Effector memory CD8-positive, alpha-beta T cell (primary cell): ENCODE measurements around the gene ADAMTSL2.

Source experiments
- ATAC-seq: fragments of 150-1000 bp; cut with Tn5 transposase; replicated peaks from 2 replicates; pipeline ENCODE4 v1.10.0; 2021; ENCODE audit warnings: mild to moderate bottlenecking, moderate library complexity
- DNase-seq, 3 experiments: peaks; one replicate each; pipeline ENCODE4 v3.0.0; 2021
- H3K27ac Mint-ChIP-seq, 2 donors: one replicate each; pipeline ENCODE4 v1.8.0; 2022; ENCODE audit warnings: mild to moderate bottlenecking in 2 of 2, mixed read lengths in 2 of 2, moderate library complexity in 2 of 2
- H3K27me3 Mint-ChIP-seq, 2 donors: one replicate each; pipeline ENCODE4 v1.8.0; 2022; ENCODE audit warnings: mixed read lengths in 2 of 2
- H3K36me3 Mint-ChIP-seq: one replicate; pipeline ENCODE4 v1.8.0; 2022; ENCODE audit warnings: mild to moderate bottlenecking, moderate library complexity, mixed read lengths; ENCODE audit not compliant: insufficient read depth
- H3K4me1 Mint-ChIP-seq, 2 donors: one replicate each; pipeline ENCODE4 v1.8.0; 2022; ENCODE audit warnings: low read depth in 2 of 2, mixed read lengths in 2 of 2
- H3K4me3 Mint-ChIP-seq, 2 donors: one replicate each; pipeline ENCODE4 v1.8.0; 2022; ENCODE audit warnings: mild to moderate bottlenecking in 2 of 2, mixed read lengths in 2 of 2, moderate library complexity in 2 of 2
- H3K9me3 Mint-ChIP-seq, 2 donors: one replicate each; pipeline ENCODE4 v1.8.0; 2022; ENCODE audit warnings: mixed read lengths in 2 of 2

The ADAMTSL2 gene

DNA sequence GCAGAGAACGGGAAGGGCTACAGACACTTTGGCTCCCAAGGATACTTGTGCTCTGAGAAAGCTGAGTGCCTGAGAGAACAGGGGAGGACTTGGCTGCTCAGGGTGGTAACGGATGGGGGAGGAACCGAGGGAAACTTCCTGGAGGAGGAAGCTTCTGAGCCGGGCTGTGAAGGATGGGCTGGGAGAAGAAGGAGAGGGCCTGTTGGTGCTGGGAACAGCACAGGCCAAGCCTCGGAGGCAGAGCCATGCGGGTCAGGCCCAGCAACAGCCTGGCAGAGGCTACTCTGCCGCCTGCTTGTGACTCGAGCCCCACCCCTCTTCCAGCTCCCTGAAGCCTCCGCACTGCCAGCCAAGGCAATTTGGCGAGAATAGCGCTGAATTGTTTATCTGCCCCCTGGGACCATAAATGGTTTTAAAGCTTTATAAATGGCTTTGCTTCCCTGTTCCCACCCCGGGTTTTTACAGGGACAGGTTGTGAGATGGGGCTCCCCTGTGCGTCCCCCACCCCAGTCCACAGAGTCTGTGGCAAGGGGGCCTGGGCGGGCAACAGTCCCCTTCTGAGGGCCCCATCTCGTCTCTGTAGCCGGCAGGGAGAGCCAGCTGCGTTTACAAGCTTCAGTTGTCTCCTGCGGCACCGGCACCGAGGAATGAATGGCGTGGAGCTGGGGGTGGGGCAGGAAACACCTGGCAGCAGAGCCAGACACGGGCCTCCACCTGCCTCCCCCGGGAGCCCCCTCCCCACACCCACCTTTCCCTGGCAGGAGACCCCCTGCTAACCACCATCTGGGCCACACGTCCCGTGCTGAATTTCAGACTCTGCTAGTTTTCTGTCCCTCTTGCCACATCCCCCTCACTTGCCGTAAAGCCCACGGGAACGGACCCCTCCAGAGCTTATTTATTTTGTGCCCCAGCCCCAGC, 50.3 kb downstream of the ADAMTSL2 start:
- Mint-ChIP-seq H3K36me3 (no peaks in the 10 kb centered on the region), H3K27ac (no peak overlapping the region), H3K4me1 (peaks cover 0 to 7% of the 10 kb centered on the region in 2 donors), H3K9me3 (peaks cover 0 to 8% of the 10 kb centered on the region in 2 donors), H3K4me3 (no peak overlapping the region), H3K27me3 (peaks cover 49 to 66% of the 10 kb centered on the region in 2 donors)
- DNase-seq (no peak), ATAC-seq (no peak)

GRCh38 chr9:133585481-133586351, 51.2 kb downstream of the ADAMTSL2 start:
- Mint-ChIP-seq H3K36me3 (no peaks in the 10 kb centered on the region), H3K9me3 (peaks cover 0 to 8% of the 10 kb centered on the region in 2 donors), H3K27me3 (peaks cover 40 to 57% of the 10 kb centered on the region in 2 donors), H3K4me3 (no peak overlapping the region), H3K4me1 (peaks cover 0 to 7% of the 10 kb centered on the region in 2 donors), H3K27ac (no peak overlapping the region)
- no peak for ATAC-seq
- DNase-seq, result no peak

DNA sequence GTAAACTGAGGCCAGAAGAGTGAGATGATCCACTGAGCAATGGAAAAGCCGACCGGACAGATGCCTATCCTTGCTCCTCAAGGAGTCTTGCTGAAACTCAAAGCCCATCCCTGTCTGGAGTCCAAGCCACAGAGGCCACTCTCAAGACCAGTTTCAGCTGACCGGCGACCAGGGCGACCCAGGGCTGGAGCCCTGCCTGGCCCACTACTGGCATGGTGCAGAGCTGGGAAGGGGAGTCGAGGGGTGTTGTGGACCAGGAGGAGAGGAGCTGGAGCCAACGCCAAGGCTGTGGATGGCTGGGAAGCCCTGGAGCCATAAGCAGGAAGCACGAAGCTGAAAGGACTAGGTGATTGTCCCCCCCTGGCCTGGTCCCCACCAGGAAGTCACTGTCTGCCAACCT, 52.5 kb downstream of the ADAMTSL2 start:
- Mint-ChIP-seq H3K4me1 (peaks cover 0 to 7% of the 10 kb centered on the region in 2 donors), H3K27ac (no peak overlapping the region), H3K9me3 (peaks cover 0 to 8% of the 10 kb centered on the region in 2 donors), H3K4me3 (no peak overlapping the region), H3K36me3 (no peaks in the 10 kb centered on the region), H3K27me3 (peaks cover 30 to 47% of the 10 kb centered on the region in 2 donors)
- DNase-seq (no peak), ATAC-seq (no peak)

DNA sequence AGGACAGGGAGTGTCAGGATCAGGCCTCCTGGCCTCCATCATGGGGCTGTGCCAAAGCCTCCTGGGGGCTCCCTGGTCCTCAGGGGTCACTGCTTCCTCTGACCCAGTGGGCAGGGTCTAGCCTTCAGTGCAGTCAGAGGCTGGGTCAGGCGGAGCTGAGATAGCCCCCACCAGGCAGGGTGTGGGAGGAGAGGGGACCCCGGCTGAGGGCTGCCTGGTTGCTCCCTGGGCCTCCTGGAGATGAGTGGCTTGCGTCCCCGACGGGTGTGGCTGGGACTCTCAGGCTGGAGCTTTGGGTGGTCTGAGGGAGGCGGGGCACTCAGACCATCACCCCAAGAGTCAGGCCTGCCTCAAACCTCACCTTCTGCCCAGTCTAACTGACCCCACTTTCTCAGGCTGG, 53.0 kb downstream of the ADAMTSL2 start:
- peaks cover 0 to 7% of the 10 kb centered on the region in 2 donors for H3K4me1 Mint-ChIP-seq
- peaks cover 0 to 8% of the 10 kb centered on the region in 2 donors for H3K9me3 Mint-ChIP-seq
- no peaks in the 10 kb centered on the region for H3K36me3 Mint-ChIP-seq
- DNase-seq, result no peak
- no peak for ATAC-seq
- no peak overlapping the region for H3K4me3 Mint-ChIP-seq
- H3K27ac Mint-ChIP-seq, result no peak overlapping the region
- H3K27me3 Mint-ChIP-seq, result peaks cover 26 to 47% of the 10 kb centered on the region in 2 donors

- no peak overlapping the region for H3K4me3 Mint-ChIP-seq
- H3K9me3 Mint-ChIP-seq, result peaks cover 0 to 8% of the 10 kb centered on the region in 2 donors
- DNase-seq (peak in 2 of 3 experiments; percentile 12 to 15), ATAC-seq (no peak)
- peaks cover 19 to 44% of the 10 kb centered on the region in 2 donors for H3K27me3 Mint-ChIP-seq
- H3K27ac Mint-ChIP-seq, result no peak overlapping the region
- H3K4me1 Mint-ChIP-seq, result peaks cover 0 to 5% of the 10 kb centered on the region in 2 donors
- H3K36me3 Mint-ChIP-seq, result no peaks in the 10 kb centered on the region
Observed at GRCh38 chr9:133589454-133590227, 55.1 kb downstream of the ADAMTSL2 start.

DNA sequence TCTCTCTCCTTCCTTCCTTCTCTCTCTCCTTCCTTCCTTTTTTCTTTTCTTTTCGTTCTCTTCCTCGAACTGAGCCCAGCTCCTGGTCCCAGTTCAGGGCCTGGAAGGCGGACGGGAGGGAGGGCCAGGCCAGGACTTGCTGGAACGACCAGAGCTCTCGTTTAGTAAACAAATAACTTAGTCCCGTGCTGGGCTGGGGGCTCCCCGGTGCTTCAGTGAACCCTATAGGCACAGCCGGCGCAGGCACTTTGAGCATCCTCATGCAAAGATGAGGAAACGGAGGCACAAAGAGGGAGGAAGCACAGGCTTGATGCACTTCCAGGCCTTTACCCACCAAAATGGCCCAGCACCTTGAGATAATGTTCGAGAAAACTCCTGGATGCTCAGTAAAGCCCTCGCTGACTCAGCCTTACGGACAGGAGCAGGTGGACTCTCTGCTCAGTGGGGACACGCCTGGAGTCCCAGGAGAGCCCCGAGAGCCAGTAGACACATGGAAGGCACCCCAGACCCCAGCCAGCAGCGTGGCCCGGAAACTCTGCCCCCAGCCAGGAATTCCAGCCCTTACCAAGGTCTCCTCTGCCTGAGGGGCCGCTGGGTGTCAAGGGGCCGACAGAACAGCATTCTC, 55.8 kb downstream of the ADAMTSL2 start:
- DNase-seq, result no peak
- H3K4me3 Mint-ChIP-seq, result no peak overlapping the region
- peaks cover 12 to 44% of the 10 kb centered on the region in 2 donors for H3K27me3 Mint-ChIP-seq
- peaks cover 0 to 8% of the 10 kb centered on the region in 2 donors for H3K9me3 Mint-ChIP-seq
- no peak overlapping the region for H3K27ac Mint-ChIP-seq
- peaks cover 0 to 4% of the 10 kb centered on the region in 2 donors for H3K4me1 Mint-ChIP-seq
- no peaks in the 10 kb centered on the region for H3K36me3 Mint-ChIP-seq
- no peak for ATAC-seq

GRCh38 chr9:133591116-133591910, 56.8 kb downstream of the ADAMTSL2 start:
- Mint-ChIP-seq H3K4me3 (no peak overlapping the region), H3K9me3 (peaks cover 0 to 8% of the 10 kb centered on the region in 2 donors), H3K4me1 (peaks cover 2 to 3% of the 10 kb centered on the region in 2 donors), H3K36me3 (no peaks in the 10 kb centered on the region), H3K27ac (no peak overlapping the region), H3K27me3 (peaks cover 14 to 42% of the 10 kb centered on the region in 2 donors)
- no peak for ATAC-seq
- no peak for DNase-seq

DNA sequence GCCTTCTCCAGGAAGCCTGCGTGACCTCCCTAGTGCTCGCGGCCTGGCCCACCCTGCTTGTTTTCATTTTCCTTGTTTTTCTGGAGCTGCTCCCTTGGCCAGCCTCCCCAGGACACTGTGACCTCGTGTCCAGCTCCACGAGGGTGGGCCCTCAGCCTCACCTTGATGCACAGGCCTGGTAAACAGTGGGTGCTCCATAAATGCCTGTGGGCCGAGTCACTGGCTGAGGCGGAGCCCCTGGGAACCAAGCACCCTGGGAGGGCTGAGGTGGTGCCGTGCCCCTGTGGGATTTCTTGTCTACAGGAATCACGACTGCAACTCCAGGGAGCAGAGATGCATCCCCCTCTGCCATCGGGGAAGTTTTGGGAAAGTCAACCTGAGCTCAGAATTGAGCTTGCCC, 57.5 kb downstream of the ADAMTSL2 start:
- no peaks in the 10 kb centered on the region for H3K36me3 Mint-ChIP-seq
- H3K27ac Mint-ChIP-seq, result no peak overlapping the region
- H3K4me3 Mint-ChIP-seq, result no peak overlapping the region
- peaks cover 2 to 3% of the 10 kb centered on the region in 2 donors for H3K4me1 Mint-ChIP-seq
- peaks cover 0 to 12% of the 10 kb centered on the region in 2 donors for H3K9me3 Mint-ChIP-seq
- H3K27me3 Mint-ChIP-seq, result peaks cover 14 to 41% of the 10 kb centered on the region in 2 donors
- ATAC-seq, result no peak
- no peak for DNase-seq

DNA sequence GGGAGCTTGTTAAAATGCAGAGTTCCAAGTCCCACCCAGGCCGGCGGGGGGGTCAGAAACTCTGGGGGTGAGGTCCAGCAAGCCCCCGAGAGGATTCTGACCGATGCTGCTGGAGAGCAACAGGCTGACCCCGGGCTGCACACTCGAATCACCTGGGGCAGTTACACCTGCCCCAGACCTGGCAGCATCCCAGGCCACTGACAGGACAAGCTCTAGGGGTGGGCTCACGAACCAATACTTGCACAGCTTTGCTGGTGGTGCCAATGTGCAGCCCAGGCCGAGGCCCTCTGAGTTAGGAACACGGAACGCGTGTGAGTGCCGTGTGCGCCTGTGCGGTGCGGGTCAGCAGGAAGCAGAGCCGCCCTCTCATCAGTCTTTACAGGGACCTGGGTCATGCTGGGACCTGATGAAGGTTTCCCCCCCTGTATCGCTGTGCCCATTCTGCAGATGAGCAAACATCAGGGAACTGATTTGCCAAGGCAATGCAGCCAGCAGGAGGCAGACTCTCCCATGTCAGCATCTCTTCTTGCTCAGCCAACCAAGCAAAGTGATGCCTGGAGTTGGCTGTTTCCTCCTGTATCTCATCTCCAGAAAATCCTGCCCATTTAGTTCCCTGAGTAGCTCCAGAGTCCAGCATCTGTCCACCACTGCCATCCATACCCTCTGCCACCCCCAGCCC, 58.4 kb downstream of the ADAMTSL2 start:
- no peak overlapping the region for H3K4me3 Mint-ChIP-seq
- H3K27me3 Mint-ChIP-seq, result peaks cover 14 to 41% of the 10 kb centered on the region in 2 donors
- peaks cover 4 to 21% of the 10 kb centered on the region in 2 donors for H3K9me3 Mint-ChIP-seq
- no peak for DNase-seq
- no peaks in the 10 kb centered on the region for H3K36me3 Mint-ChIP-seq
- ATAC-seq, result no peak
- no peak overlapping the region for H3K27ac Mint-ChIP-seq
- H3K4me1 Mint-ChIP-seq, result peaks cover 2 to 3% of the 10 kb centered on the region in 2 donors

DNA sequence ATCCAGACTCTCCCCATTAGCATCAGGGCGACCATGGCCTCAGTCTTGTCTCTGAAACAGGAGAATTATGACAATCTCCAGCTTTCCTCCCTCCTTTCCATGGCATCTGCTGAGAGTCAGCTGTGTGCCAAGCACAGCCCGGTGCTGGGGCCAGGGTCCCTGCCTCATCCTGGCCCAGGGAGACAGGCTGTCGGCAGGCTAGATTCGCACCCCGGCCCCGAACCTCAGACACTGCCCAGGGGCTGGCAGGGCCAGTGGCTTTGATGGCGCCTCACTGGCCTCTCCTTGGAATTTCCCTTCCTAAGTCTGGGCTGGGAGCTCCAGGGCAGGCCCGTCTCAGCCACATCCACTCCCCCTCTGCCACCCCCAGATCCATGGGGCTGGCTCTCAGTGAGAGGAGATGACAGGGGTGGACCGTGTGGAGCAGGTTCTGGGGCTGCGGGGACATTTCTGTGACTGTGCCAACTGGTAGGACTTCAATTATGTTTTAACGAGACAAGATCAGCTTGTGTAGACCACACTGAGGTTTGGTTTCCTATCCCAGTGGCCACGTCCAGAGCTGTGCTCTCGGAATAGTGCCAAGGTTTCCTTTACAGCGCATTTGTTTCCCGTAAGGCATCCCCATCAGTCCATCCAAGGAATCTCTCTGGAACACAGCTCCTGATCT, 59.2 kb downstream of the ADAMTSL2 start:
- no peak overlapping the region for H3K27ac Mint-ChIP-seq
- no peak for ATAC-seq

DNA sequence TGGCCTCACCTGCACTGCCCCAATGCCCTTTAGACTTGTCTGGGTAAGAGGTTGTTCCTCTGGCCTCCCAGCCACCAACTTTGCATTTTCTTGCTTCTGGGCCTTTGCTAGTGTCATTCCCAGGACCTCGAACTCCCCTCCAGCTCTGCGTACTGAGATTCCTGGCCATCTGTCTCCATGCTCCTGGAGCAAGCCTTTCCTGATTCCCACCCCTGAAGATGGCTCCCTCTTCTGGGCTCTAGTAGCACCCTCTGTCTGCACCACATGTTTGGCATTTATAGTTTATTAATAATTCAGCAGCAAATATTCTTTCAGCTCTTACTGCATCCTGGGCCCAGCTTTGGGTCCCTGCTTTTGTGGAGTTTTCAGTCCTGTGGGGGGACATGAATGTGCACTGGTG, 59.8 kb downstream of the ADAMTSL2 start:
- ATAC-seq (no peak), DNase-seq (no peak)
- peaks cover 4 to 16% of the 10 kb centered on the region in 2 donors for H3K9me3 Mint-ChIP-seq
- peaks cover 0 to 3% of the 10 kb centered on the region in 2 donors for H3K4me1 Mint-ChIP-seq
- no peaks in the 10 kb centered on the region for H3K36me3 Mint-ChIP-seq
- H3K27me3 Mint-ChIP-seq, result peaks cover 14 to 41% of the 10 kb centered on the region in 2 donors
- no peak overlapping the region for H3K27ac Mint-ChIP-seq
- no peak overlapping the region for H3K4me3 Mint-ChIP-seq

More for the DNA sequence above, 59.2 kb downstream of the ADAMTSL2 start:
- Mint-ChIP-seq H3K4me1 (peaks cover 0 to 3% of the 10 kb centered on the region in 2 donors), H3K4me3 (no peak overlapping the region), H3K27me3 (peaks cover 14 to 41% of the 10 kb centered on the region in 2 donors), H3K9me3 (peaks cover 4 to 17% of the 10 kb centered on the region in 2 donors), H3K36me3 (no peaks in the 10 kb centered on the region)
- no peak for DNase-seq
